AG09319 (cell line): Measurements from ENCODE around the gene IGFBP1.

ENCODE experiments used
- DNase-seq: peaks from one replicate; pipeline ENCODE4 v3.0.0-alpha.2; 2010; ENCODE audit warnings: low read depth; ENCODE audit errors: extremely low read depth
- CTCF ChIP-seq: IDR thresholded peaks from 2 replicates; pipeline ENCODE4 v1.5.1; 2011; ENCODE audit warnings: low read depth, mild to moderate bottlenecking, inconsistent platforms, low read length, moderate library complexity

The IGFBP1 gene

GRCh38 chr7:45920502-45921380, 32.5 kb downstream of the IGFBP1 start, which contains the start of gene IGFBP3:
TSS of gene IGFBP3 (minus strand) at chr7:45921272. CDS start at chr7:45921140, 132 bp downstream.
- no peak for DNase-seq
- TF ChIP-seq CTCF = no peak

DNA sequence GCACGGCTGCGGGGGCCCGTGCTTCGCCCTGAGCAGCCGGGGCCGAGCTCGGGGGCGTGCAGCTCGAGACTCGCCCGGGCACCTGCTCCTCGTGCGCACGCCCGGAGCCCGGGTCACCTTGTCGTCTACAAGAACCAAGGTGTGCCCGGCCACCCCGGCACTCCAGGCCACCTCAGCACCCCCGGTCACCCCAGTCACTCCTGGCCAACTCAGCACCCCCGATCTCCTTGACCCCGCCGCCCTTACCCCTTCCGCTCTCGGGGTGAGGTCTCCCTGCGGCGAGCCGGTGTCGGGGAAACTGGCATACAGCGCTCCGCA, 33.1 kb downstream of the IGFBP1 start:
- DNase-seq = no peak
- TF ChIP-seq CTCF = no peak

GRCh38 chr7:45921699-45922519, 33.6 kb downstream of the IGFBP1 start:
- DNase-seq = no peak
- peak; percentile 99 for TF ChIP-seq CTCF

DNA sequence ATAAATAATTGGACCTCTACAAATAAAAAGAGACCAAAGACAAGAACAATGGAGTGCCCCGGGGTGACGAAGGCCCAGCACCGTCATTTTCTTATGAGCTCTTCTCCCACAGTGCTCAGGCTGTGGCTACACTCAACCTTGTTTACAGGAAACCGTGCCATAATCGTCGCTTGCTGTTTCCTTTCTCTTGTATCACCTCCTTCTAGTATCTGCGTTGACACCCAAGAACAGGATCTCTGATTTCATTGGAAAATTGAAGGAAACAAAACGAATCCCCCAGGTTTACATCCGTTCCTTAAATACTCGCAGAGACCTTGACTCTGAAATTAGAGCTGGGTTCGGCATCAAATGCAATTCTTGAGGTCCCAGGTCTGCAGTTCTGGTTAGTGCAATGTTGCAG, 34.5 kb downstream of the IGFBP1 start:
- no peak for DNase-seq

GRCh38 chr7:45923290-45923689, 35.0 kb downstream of the IGFBP1 start:
- TF ChIP-seq CTCF = peak; percentile 95

More for the DNA sequence above, 34.5 kb downstream of the IGFBP1 start:
- TF ChIP-seq CTCF = no peak

GRCh38 chr7:45923818-45924217, 35.5 kb downstream of the IGFBP1 start:
- DNase-seq = no peak
- no peak for TF ChIP-seq CTCF

More at GRCh38 chr7:45923290-45923689, 35.0 kb downstream of the IGFBP1 start:
- DNase-seq = peak; percentile 41

DNA sequence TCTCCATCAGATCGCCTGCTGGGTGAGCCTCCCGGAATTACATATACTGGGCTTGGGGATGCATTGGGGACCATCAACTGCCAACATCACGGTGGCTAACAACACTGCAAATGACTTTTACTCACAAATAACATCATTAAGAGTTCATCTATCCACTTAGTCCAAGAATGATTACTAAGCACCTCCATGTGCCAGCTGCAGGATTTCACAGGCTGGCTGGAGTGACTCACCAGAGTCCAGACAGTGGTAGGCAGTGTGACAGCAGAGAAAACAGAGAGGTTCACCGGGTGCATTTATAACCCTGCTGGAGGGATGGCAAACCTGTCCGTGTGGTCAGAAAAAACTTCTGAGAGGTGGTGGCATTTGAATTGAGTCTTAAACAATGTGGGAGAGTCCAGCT, 36.0 kb downstream of the IGFBP1 start:
- DNase-seq = no peak
- peak; percentile 5; the same call in 1 of the 2 replicates for TF ChIP-seq CTCF
